ENCODE data around the gene RPEL1.

RPEL1 gene

GRCh38 chr10:103273041-103273441, 27.4 kb downstream of the RPEL1 start:
- no peak for TF ChIP-seq CTCF (IDR thresholded peaks at IDR 0.05; ENCODE audit: borderline replicate concordance, control extremely low read depth, extremely low read depth, insufficient read depth, missing control alignments)
- DNase-seq (ENCODE audit: low spot score) = no peak
- in situ Hi-C loops (cut with MboI; ENCODE audit: low sequenced_read_pairs, unreplicated experiment) = no loop called here

GRCh38 chr10:103276251-103276895, 30.7 kb downstream of the RPEL1 start:
- no peak for DNase-seq (ENCODE audit: low spot score)
- in situ Hi-C loops (cut with MboI; ENCODE audit: low sequenced_read_pairs, unreplicated experiment) = no loop called here
- no peak for TF ChIP-seq CTCF (IDR thresholded peaks at IDR 0.05; ENCODE audit: borderline replicate concordance, control extremely low read depth, extremely low read depth, insufficient read depth, missing control alignments)

GRCh38 chr10:103276896-103277712, 31.4 kb downstream of the RPEL1 start, which contains the start of gene INA:
TSS of gene INA (plus strand) at chr10:103277138. CDS start at chr10:103277212, 74 bp downstream.
- no peak for TF ChIP-seq CTCF (IDR thresholded peaks at IDR 0.05; ENCODE audit: borderline replicate concordance, control extremely low read depth, extremely low read depth, insufficient read depth, missing control alignments)
- in situ Hi-C loops (cut with MboI; ENCODE audit: low sequenced_read_pairs, unreplicated experiment) = no loop called here
- peak; percentile 73 for DNase-seq (ENCODE audit: low spot score)

- no peak for DNase-seq (ENCODE audit: low spot score)
- TF ChIP-seq CTCF (IDR thresholded peaks at IDR 0.05; ENCODE audit: borderline replicate concordance, control extremely low read depth, extremely low read depth, insufficient read depth, missing control alignments) = no peak
- in situ Hi-C loops (cut with MboI; ENCODE audit: low sequenced_read_pairs, unreplicated experiment) = no loop called here
Observed at GRCh38 chr10:103277713-103278536, 32.2 kb downstream of the RPEL1 start.

GRCh38 chr10:103278537-103278823, 32.8 kb downstream of the RPEL1 start:
- TF ChIP-seq CTCF (IDR thresholded peaks at IDR 0.05; ENCODE audit: borderline replicate concordance, control extremely low read depth, extremely low read depth, insufficient read depth, missing control alignments) = no peak
- no peak for DNase-seq (ENCODE audit: low spot score)
- in situ Hi-C loops (cut with MboI; ENCODE audit: low sequenced_read_pairs, unreplicated experiment) = no loop called here

GRCh38 chr10:103278862-103279298, 33.2 kb downstream of the RPEL1 start:
- peak; percentile 65 for DNase-seq (ENCODE audit: low spot score)
- in situ Hi-C loops (cut with MboI; ENCODE audit: low sequenced_read_pairs, unreplicated experiment) = no loop called here

More at GRCh38 chr10:103278862-103279298, 33.2 kb downstream of the RPEL1 start:
- TF ChIP-seq CTCF (IDR thresholded peaks at IDR 0.05; ENCODE audit: borderline replicate concordance, control extremely low read depth, extremely low read depth, insufficient read depth, missing control alignments) = no peak
